GM23338 (cell line): Measurements from ENCODE around the gene PRSS3. TPM values are rescaled to one million over a fixed set of nuclear protein-coding genes. Genes with fewer than 3 reads are reported as not detected.
"Not testable (repeated sequence)": the region's sequence is repeated elsewhere in the genome, so short reads cannot be mapped to it uniquely, and the experiment has no call there.

ENCODE experiments used
- ATAC-seq: fragments of 200-7000 bp; cut with Tn5 transposase; 3 replicates; pipeline ENCODE4 v1.9.1; 2020
- DNase-seq: peaks from one replicate; pipeline ENCODE4 v3.0.0-alpha.2; 2015; ENCODE audit warnings: low spot score
- H2AFZ ChIP-seq: fragments of 200-600 bp; sonication (generic); 2 replicates; pipeline ENCODE4 v1.8.0; 2016; ENCODE audit warnings: antibody characterized with exemption, mild to moderate bottlenecking, moderate library complexity
- H3F3A ChIP-seq: fragments of 200-600 bp; sonication (generic); replicated peaks from 2 replicates; pipeline ENCODE4 v1.8.0; 2017; ENCODE audit warnings: antibody characterized with exemption, mixed run types, low read depth
- H3K27ac ChIP-seq: fragments of 200-600 bp; sonication (generic); 2 replicates; pipeline ENCODE4 v1.6.1; 2016; ENCODE audit warnings: low read depth
- H3K27me3 ChIP-seq: fragments of 200-600 bp; sonication (generic); 2 replicates; pipeline ENCODE4 v1.8.0; 2016; ENCODE audit warnings: mild to moderate bottlenecking, mixed run types, moderate library complexity; ENCODE audit not compliant: insufficient read depth
- H3K36me3 ChIP-seq: fragments of 200-600 bp; sonication (generic); 2 replicates; pipeline ENCODE4 v1.8.0; 2016; ENCODE audit warnings: mild to moderate bottlenecking; ENCODE audit not compliant: insufficient read depth
- H3K4me1 ChIP-seq: fragments of 200-600 bp; sonication (generic); 2 replicates; pipeline ENCODE4 v1.8.0; 2016; ENCODE audit warnings: mild to moderate bottlenecking, moderate library complexity; ENCODE audit not compliant: insufficient read depth
- H3K4me2 ChIP-seq: fragments of 200-600 bp; sonication (generic); 2 replicates; pipeline ENCODE4 v1.7.1; 2017; ENCODE audit warnings: mixed run types
- H3K4me3 ChIP-seq: fragments of 200-600 bp; sonication (generic); 2 replicates; pipeline ENCODE4 v1.6.1; 2016; ENCODE audit warnings: mixed run types
- H3K79me2 ChIP-seq: fragments of 200-600 bp; sonication (generic); replicated peaks from 2 replicates; pipeline ENCODE4 v1.8.0; 2017; ENCODE audit warnings: mild to moderate bottlenecking; ENCODE audit not compliant: insufficient read depth
- H3K9me2 ChIP-seq: fragments of 200-600 bp; sonication (generic); 2 replicates; pipeline ENCODE4 v1.8.0; 2017; ENCODE audit not compliant: insufficient read depth
- H4K20me1 ChIP-seq: fragments of 200-600 bp; sonication (generic); replicated peaks from 2 replicates; pipeline ENCODE4 v1.8.0; 2017; ENCODE audit warnings: mild to moderate bottlenecking; ENCODE audit not compliant: insufficient read depth
- H3K27ac Mint-ChIP-seq: 2 replicates; pipeline ENCODE4 v1.8.0; 2020; ENCODE audit warnings: inconsistent platforms, mild to moderate bottlenecking, moderate library complexity, mixed read lengths
- H3K27me3 Mint-ChIP-seq: 3 replicates; pipeline ENCODE4 v1.8.0; 2022; ENCODE audit warnings: low read depth, mild to moderate bottlenecking, moderate library complexity, mixed read lengths, inconsistent platforms; ENCODE audit not compliant: insufficient read depth, poor library complexity
- H3K36me3 Mint-ChIP-seq: 3 replicates; pipeline ENCODE4 v1.8.0; 2021; ENCODE audit warnings: low read depth, mild to moderate bottlenecking, inconsistent platforms, moderate library complexity, mixed read lengths
- H3K4me1 Mint-ChIP-seq: 3 replicates; pipeline ENCODE4 v1.8.0; 2020; ENCODE audit warnings: mild to moderate bottlenecking, inconsistent platforms, mixed read lengths
- H3K4me3 Mint-ChIP-seq: 3 replicates; pipeline ENCODE4 v1.8.0; 2021; ENCODE audit warnings: moderate library complexity, mild to moderate bottlenecking, inconsistent platforms, mixed read lengths
- H3K9me3 Mint-ChIP-seq: 3 replicates; pipeline ENCODE4 v1.8.0; 2020; ENCODE audit warnings: moderate library complexity, mild to moderate bottlenecking, inconsistent platforms, mixed read lengths
- REST ChIP-seq: IDR thresholded peaks from one replicate; pipeline ENCODE4 v1.6.1; 2018; ENCODE audit warnings: antibody characterized with exemption; ENCODE audit not compliant: unreplicated experiment
- STAT1 ChIP-seq: IDR thresholded peaks from one replicate; pipeline ENCODE4 v1.6.1; 2016; ENCODE audit warnings: antibody characterized with exemption; ENCODE audit not compliant: unreplicated experiment
- polyA plus RNA-seq: library from polyadenylated mRNA; unstranded; fragments of >200 nt; fragmentation: Nextera tagmentation; extraction: Ambion mirVana; gene quantifications from 2 replicates; pipeline ENCODE4 v1.2.1, GENCODE V29; 2016
- total RNA-seq: library from RNA; depleted of rRNA; stranded (reverse); fragments of >200 nt; shearing (Covaris generic); gene quantifications from 2 replicates; pipeline ENCODE4 v1.2.3, GENCODE V29; 2014
- TF ChIP-seq, protein P1 (sequence below), 2 experiments: fragments of 200-600 bp in 1 of 2; sonication (generic) in 1 of 2; conservative IDR thresholded peaks; 2 replicates each; pipeline versions ENCODE4 v1.5.1 to v1.6.1; 2016 to 2017; ENCODE audit warnings: antibody characterized with exemption in 2 of 2, low read depth in 2 of 2, mild to moderate bottlenecking in 2 of 2, moderate library complexity in 1 of 2

The PRSS3 gene
- total and polyA plus RNA-seq, 2 experiments from 2014 or later, result 4.2 to 4.5 TPM

DNA sequence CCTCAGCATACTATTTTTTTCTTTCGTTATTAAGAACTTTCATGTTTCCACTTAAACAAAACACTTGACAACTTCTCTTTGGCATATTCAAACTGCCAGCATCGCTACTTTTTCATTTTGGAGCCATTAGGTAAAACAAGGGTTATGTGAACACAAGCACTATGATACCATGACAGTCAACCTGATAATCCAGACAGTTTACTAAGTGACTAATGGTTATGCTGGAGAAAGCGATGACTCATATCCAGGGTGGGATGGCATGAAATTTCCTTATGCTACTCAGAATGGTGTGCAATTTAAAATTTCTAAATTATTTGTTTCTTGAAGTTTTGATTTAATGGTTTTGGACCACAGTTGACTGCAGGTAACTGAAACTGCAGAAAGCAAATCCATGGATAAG, 29.9 kb upstream of the PRSS3 start (continued):
- TF ChIP-seq REST, result no peak
- no peak for TF ChIP-seq STAT1
- TF ChIP-seq, protein P1, sequence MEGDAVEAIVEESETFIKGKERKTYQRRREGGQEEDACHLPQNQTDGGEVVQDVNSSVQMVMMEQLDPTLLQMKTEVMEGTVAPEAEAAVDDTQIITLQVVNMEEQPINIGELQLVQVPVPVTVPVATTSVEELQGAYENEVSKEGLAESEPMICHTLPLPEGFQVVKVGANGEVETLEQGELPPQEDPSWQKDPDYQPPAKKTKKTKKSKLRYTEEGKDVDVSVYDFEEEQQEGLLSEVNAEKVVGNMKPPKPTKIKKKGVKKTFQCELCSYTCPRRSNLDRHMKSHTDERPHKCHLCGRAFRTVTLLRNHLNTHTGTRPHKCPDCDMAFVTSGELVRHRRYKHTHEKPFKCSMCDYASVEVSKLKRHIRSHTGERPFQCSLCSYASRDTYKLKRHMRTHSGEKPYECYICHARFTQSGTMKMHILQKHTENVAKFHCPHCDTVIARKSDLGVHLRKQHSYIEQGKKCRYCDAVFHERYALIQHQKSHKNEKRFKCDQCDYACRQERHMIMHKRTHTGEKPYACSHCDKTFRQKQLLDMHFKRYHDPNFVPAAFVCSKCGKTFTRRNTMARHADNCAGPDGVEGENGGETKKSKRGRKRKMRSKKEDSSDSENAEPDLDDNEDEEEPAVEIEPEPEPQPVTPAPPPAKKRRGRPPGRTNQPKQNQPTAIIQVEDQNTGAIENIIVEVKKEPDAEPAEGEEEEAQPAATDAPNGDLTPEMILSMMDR (conservative IDR thresholded peaks at IDR 0.05; ENCODE audit: low read depth in 2 of 2), result no peak

DNA sequence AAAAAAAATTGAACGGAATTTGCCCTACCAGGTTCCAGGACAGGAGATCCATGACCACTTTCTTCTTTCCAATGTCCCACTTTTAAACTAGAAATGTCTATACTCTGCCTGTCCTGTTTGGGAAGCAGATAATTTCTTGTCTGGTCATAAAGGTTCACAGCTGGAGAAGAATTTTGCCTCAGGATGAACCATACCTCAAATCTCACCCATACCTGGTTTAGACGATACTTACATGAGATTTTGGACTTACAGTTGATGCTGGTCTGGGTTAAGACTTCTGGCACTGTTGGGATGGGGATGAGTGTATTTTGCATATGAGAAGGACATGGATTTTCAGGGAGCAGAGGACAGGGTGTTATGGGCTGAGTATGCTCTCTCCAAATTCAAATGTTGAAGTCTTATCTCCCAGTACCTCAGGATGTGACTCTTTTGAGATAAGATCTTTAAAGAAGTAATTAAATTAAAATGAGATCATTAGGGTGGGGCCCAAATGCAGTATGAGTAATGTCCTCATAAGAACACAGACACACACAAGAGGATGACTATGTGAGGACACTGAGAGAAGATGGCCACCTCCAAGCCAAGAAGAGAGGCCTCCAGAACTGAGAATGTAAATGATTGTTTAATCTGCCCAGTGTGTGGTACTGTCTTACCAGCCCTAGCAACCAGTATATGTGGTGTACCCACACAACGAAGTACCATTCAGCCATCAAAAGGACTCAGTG, 25.0 kb upstream of the PRSS3 start:
- not testable (repeated sequence) for H3K9me2 ChIP-seq, H3K27me3 ChIP-seq, H3K9me3 Mint-ChIP-seq, H3K4me3 Mint-ChIP-seq, H3K4me1 ChIP-seq, H4K20me1 ChIP-seq, H3F3A ChIP-seq, ATAC-seq, H3K27ac ChIP-seq, DNase-seq, H3K4me3 ChIP-seq, H3K36me3 ChIP-seq, H3K4me2 ChIP-seq, H2AFZ ChIP-seq, H3K79me2 ChIP-seq, H3K36me3 Mint-ChIP-seq, H3K4me1 Mint-ChIP-seq, H3K27me3 Mint-ChIP-seq, H3K27ac Mint-ChIP-seq

DNA sequence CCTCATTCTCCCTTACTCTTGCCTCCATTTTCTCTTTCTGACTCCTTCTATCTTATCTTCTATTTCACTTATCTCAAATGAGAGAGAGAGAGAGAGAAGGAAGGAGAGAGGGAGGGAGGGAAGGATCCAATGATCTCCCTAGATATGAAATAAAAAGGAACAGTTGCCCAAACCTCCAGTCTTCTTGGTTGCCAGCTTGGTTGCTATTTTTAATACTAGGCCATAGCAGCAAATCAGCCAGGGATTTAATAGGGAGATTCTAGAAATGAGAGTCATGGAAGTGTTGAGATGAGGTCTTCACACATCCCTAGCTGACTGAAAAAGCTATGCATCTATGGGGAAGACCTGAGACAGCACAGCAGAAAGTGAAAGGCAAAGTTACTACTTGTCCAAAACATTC, 22.2 kb upstream of the PRSS3 start:
- ATAC-seq, result not testable (repeated sequence)

GRCh38 chr9:33774074-33774659, 21.2 kb upstream of the PRSS3 start:
- H3K4me1 Mint-ChIP-seq, result not testable (repeated sequence)

More for the DNA sequence above, 22.2 kb upstream of the PRSS3 start:
- H3K4me3 Mint-ChIP-seq, DNase-seq, H3K79me2 ChIP-seq, H2AFZ ChIP-seq, H3K4me3 ChIP-seq, H3K4me1 Mint-ChIP-seq, H3K27me3 ChIP-seq, H3K4me1 ChIP-seq, H3K27ac ChIP-seq, H3F3A ChIP-seq, H3K27me3 Mint-ChIP-seq, H3K4me2 ChIP-seq, H3K27ac Mint-ChIP-seq, H3K9me3 Mint-ChIP-seq, H4K20me1 ChIP-seq, H3K9me2 ChIP-seq, H3K36me3 Mint-ChIP-seq, H3K36me3 ChIP-seq: not testable (repeated sequence)

More at GRCh38 chr9:33774074-33774659, 21.2 kb upstream of the PRSS3 start:
- not testable (repeated sequence) for H3K4me3 ChIP-seq, H3K4me3 Mint-ChIP-seq, H3K27ac ChIP-seq, H3K27ac Mint-ChIP-seq, H3K36me3 ChIP-seq, H4K20me1 ChIP-seq, DNase-seq, H3K36me3 Mint-ChIP-seq, H3K4me1 ChIP-seq, H3F3A ChIP-seq, H3K4me2 ChIP-seq, H3K9me3 Mint-ChIP-seq, H3K27me3 ChIP-seq, H3K9me2 ChIP-seq, H3K27me3 Mint-ChIP-seq, ATAC-seq, H2AFZ ChIP-seq, H3K79me2 ChIP-seq
